ENCODE results near the gene TPTE2.

The TPTE2 gene

DNA sequence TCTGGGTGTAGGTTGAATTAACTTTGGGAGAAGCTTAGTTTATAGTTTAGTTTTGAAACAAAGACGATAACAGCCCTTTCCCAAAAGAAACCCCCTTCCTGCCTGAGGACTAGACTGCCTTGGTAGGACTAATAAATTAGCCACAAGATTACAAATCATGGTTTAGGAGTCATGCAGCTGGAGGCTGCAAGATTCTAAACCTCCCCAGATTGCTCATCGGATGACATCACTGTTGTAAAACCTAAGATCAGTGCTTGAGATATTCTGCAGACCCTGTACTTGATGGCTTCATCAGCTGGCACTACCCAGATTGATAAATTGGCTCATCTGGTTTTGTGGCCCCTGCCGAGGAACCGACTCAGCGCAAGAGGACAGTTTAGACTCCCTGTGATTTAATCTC, 36.2 kb upstream of the TPTE2 start:
- no peak overlapping the region for H3K4me2 ChIP-seq (ENCODE audit: low read depth, low read length, poor library complexity, severe bottlenecking)
- H3K27me3 ChIP-seq (ENCODE audit: insufficient read depth, low read length, poor library complexity, severe bottlenecking): no peaks in the 10 kb centered on the region
- no peaks in the 10 kb centered on the region for H3K79me2 ChIP-seq (ENCODE audit: insufficient read depth, low read length)
- no peaks in the 10 kb centered on the region for H3K36me3 ChIP-seq (ENCODE audit: insufficient read depth, low read length)
- H3K9me2 ChIP-seq (replicated peaks; ENCODE audit: low read depth, low read length): no peaks in the 10 kb centered on the region
- H3K9me3 ChIP-seq (ENCODE audit: insufficient read depth, low read depth, low read length): no peaks in the 10 kb centered on the region
- H2AFZ ChIP-seq (ENCODE audit: low read length): no peak overlapping the region
- no peaks in the 10 kb centered on the region for H3K4me1 ChIP-seq (ENCODE audit: insufficient read depth, low read length, poor library complexity, severe bottlenecking)
- H3K9ac ChIP-seq (ENCODE audit: low read depth, low read length, poor library complexity, severe bottlenecking): no peak overlapping the region
- no peak overlapping the region for H3K4me3 ChIP-seq (ENCODE audit: low read length, poor library complexity, severe bottlenecking)
- no peak for TF ChIP-seq EZH2phosphoT487 (IDR thresholded peaks at IDR 0.05; ENCODE audit: borderline replicate concordance)
- TF ChIP-seq, protein P1, sequence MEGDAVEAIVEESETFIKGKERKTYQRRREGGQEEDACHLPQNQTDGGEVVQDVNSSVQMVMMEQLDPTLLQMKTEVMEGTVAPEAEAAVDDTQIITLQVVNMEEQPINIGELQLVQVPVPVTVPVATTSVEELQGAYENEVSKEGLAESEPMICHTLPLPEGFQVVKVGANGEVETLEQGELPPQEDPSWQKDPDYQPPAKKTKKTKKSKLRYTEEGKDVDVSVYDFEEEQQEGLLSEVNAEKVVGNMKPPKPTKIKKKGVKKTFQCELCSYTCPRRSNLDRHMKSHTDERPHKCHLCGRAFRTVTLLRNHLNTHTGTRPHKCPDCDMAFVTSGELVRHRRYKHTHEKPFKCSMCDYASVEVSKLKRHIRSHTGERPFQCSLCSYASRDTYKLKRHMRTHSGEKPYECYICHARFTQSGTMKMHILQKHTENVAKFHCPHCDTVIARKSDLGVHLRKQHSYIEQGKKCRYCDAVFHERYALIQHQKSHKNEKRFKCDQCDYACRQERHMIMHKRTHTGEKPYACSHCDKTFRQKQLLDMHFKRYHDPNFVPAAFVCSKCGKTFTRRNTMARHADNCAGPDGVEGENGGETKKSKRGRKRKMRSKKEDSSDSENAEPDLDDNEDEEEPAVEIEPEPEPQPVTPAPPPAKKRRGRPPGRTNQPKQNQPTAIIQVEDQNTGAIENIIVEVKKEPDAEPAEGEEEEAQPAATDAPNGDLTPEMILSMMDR (conservative IDR thresholded peaks at IDR 0.05; ENCODE audit: low read length): no peak
- H3F3A ChIP-seq (ENCODE audit: low read depth): no peaks in the 10 kb centered on the region
- H4K20me1 ChIP-seq (ENCODE audit: insufficient read depth, low read length, poor library complexity, severe bottlenecking): no peaks in the 10 kb centered on the region

DNA sequence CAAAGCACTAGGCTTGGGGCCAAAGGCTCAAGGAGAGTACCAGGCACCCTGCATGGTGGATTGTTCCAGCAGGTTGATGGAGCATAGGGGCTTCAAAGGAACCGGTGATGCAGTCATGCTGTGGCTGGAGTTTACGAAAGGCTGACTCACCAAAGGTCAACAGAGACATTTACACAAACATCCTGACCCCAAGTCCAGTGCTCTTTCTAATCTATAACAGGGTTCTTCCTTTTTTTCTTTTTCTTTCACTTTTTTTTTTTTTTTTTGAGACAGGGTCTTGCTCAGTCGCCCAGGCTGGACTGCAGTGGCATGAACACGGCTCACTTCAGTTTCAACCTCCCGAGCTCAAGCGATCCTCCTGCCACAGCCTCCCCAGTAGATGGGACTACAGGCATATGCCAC, 35.6 kb upstream of the TPTE2 start:
- no peak overlapping the region for H2AFZ ChIP-seq (ENCODE audit: low read length)

DNA sequence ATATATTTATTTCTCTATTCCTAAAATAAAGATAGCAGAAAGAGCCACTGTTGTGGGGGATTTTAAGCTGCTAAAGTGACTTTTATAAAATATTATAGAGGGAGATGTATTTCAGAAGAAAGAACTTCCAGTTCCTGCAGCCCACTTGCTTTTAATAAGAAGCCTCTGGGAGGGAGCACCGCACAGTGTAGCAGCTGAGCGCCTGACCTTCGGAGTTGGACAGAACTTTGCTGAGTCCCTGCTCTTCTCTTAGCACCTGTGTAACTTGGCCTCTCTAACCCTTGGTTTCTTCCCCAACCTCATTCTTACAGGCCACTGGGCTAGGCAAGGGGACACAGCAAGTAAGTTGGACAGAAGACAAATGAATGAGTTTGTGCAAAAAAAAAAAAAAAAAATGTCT, 34.8 kb upstream of the TPTE2 start:
- Histone ChIP-seq H3K4me2 (ENCODE audit: low read depth, low read length, poor library complexity, severe bottlenecking) (no peak overlapping the region), H3K4me3 (ENCODE audit: low read length, poor library complexity, severe bottlenecking) (no peak overlapping the region), H3K27me3 (ENCODE audit: insufficient read depth, low read length, poor library complexity, severe bottlenecking) (no peaks in the 10 kb centered on the region), H2AFZ (ENCODE audit: low read length) (no peak overlapping the region), H3K4me1 (ENCODE audit: insufficient read depth, low read length, poor library complexity, severe bottlenecking) (no peaks in the 10 kb centered on the region), H3K79me2 (ENCODE audit: insufficient read depth, low read length) (no peaks in the 10 kb centered on the region), H3K9me2 (replicated peaks; ENCODE audit: low read depth, low read length) (no peaks in the 10 kb centered on the region), H3F3A (ENCODE audit: low read depth) (no peaks in the 10 kb centered on the region), H4K20me1 (ENCODE audit: insufficient read depth, low read length, poor library complexity, severe bottlenecking) (no peaks in the 10 kb centered on the region), H3K9me3 (ENCODE audit: insufficient read depth, low read depth, low read length) (no peaks in the 10 kb centered on the region), H3K9ac (ENCODE audit: low read depth, low read length, poor library complexity, severe bottlenecking) (no peak overlapping the region), H3K36me3 (ENCODE audit: insufficient read depth, low read length) (no peaks in the 10 kb centered on the region)
- TF ChIP-seq EZH2phosphoT487 (IDR thresholded peaks at IDR 0.05; ENCODE audit: borderline replicate concordance): no peak
- TF ChIP-seq, protein P1 (conservative IDR thresholded peaks at IDR 0.05; ENCODE audit: low read length): no peak

More for the DNA sequence above, 35.6 kb upstream of the TPTE2 start:
- H4K20me1 ChIP-seq (ENCODE audit: insufficient read depth, low read length, poor library complexity, severe bottlenecking): no peaks in the 10 kb centered on the region
- no peaks in the 10 kb centered on the region for H3K27me3 ChIP-seq (ENCODE audit: insufficient read depth, low read length, poor library complexity, severe bottlenecking)
- H3K9ac ChIP-seq (ENCODE audit: low read depth, low read length, poor library complexity, severe bottlenecking): no peak overlapping the region
- no peaks in the 10 kb centered on the region for H3K36me3 ChIP-seq (ENCODE audit: insufficient read depth, low read length)
- H3K4me3 ChIP-seq (ENCODE audit: low read length, poor library complexity, severe bottlenecking): no peak overlapping the region
- H3F3A ChIP-seq (ENCODE audit: low read depth): no peaks in the 10 kb centered on the region
- no peak overlapping the region for H3K4me2 ChIP-seq (ENCODE audit: low read depth, low read length, poor library complexity, severe bottlenecking)
- no peaks in the 10 kb centered on the region for H3K9me3 ChIP-seq (ENCODE audit: insufficient read depth, low read depth, low read length)
- no peaks in the 10 kb centered on the region for H3K9me2 ChIP-seq (replicated peaks; ENCODE audit: low read depth, low read length)
- no peaks in the 10 kb centered on the region for H3K4me1 ChIP-seq (ENCODE audit: insufficient read depth, low read length, poor library complexity, severe bottlenecking)
- TF ChIP-seq, protein P1 (conservative IDR thresholded peaks at IDR 0.05; ENCODE audit: low read length): no peak
- TF ChIP-seq EZH2phosphoT487 (IDR thresholded peaks at IDR 0.05; ENCODE audit: borderline replicate concordance): no peak
- H3K79me2 ChIP-seq (ENCODE audit: insufficient read depth, low read length): no peaks in the 10 kb centered on the region
